NCI-H2107 (cell line): Measurements from ENCODE around the gene GADL1.

Experiments
- DNase-seq: peaks from one replicate; lab custom pipeline; 2025; lab: John Stamatoyannopoulos, UW

The GADL1 gene

GRCh38 chr3:30878862-30879261 is 15.6 kb downstream of the GADL1 start:
- DNase-seq = no peak

- DNase-seq = no peak
These were observed 19.0 kb downstream of the GADL1 start for GRCh38 chr3:30875505-30875904.

- DNase-seq = no peak
These were observed 20.8 kb downstream of the GADL1 start for GRCh38 chr3:30873671-30874070.

- DNase-seq = no peak
These were observed 21.6 kb downstream of the GADL1 start for GRCh38 chr3:30872879-30873278.

- DNase-seq = no peak
These were observed 22.7 kb downstream of the GADL1 start for GRCh38 chr3:30871720-30872119.

- DNase-seq = no peak
These were observed 29.6 kb downstream of the GADL1 start for GRCh38 chr3:30864836-30865235.

GRCh38 chr3:30864132-30864531 is 30.3 kb downstream of the GADL1 start:
- no peak for DNase-seq

GRCh38 chr3:30862004-30862403 is 32.5 kb downstream of the GADL1 start:
- DNase-seq = no peak

GRCh38 chr3:30858894-30859389 is 35.5 kb downstream of the GADL1 start:
- no peak for DNase-seq

- no peak for DNase-seq
These were observed 38.8 kb downstream of the GADL1 start for GRCh38 chr3:30855400-30856292.

GRCh38 chr3:30852833-30853232 is 41.6 kb downstream of the GADL1 start:
- DNase-seq = no peak

- DNase-seq = no peak
These were observed 46.2 kb downstream of the GADL1 start for GRCh38 chr3:30848087-30848779.

GRCh38 chr3:30847592-30847991 is 46.9 kb downstream of the GADL1 start:
- no peak for DNase-seq

- DNase-seq = no peak
These were observed 48.9 kb downstream of the GADL1 start for GRCh38 chr3:30845606-30846005.

- no peak for DNase-seq
These were observed 50.6 kb downstream of the GADL1 start for GRCh38 chr3:30843877-30844276.

- no peak for DNase-seq
These were observed 58.3 kb downstream of the GADL1 start for GRCh38 chr3:30836141-30836540.

GRCh38 chr3:30835667-30836066 is 58.8 kb downstream of the GADL1 start:
- no peak for DNase-seq

GRCh38 chr3:30832961-30833575 is 61.4 kb downstream of the GADL1 start:
- DNase-seq = no peak

GRCh38 chr3:30827080-30827479 is 67.4 kb downstream of the GADL1 start:
- no peak for DNase-seq

GRCh38 chr3:30826531-30826942 is 67.9 kb downstream of the GADL1 start:
- no peak for DNase-seq

- DNase-seq = no peak
These were observed 75.2 kb downstream of the GADL1 start for GRCh38 chr3:30819067-30819798.

GRCh38 chr3:30813734-30814133 is 80.7 kb downstream of the GADL1 start:
- DNase-seq = no peak
